Neural crest cell (in vitro differentiated cells): ENCODE data around the gene RXRG. TPM values are rescaled to one million over a fixed set of nuclear protein-coding genes. Genes with fewer than 3 reads are reported as not detected.

Experiments
- DNase-seq: peaks from one replicate; pipeline ENCODE4 v3.0.0; 2021; ENCODE audit warnings: low read depth, mixed read lengths, low spot score
- H3K27ac Mint-ChIP-seq: one replicate; pipeline ENCODE4 v1.8.0; 2021; ENCODE audit warnings: mild to moderate bottlenecking, mixed read lengths; ENCODE audit not compliant: unreplicated experiment
- H3K27me3 Mint-ChIP-seq: 2 replicates; pipeline ENCODE4 v1.8.0; 2021; ENCODE audit warnings: low read depth, mild to moderate bottlenecking, mixed read lengths
- H3K36me3 Mint-ChIP-seq: 2 replicates; pipeline ENCODE4 v1.8.0; 2021; ENCODE audit warnings: low read depth, mild to moderate bottlenecking, mixed read lengths
- H3K4me1 Mint-ChIP-seq: 2 replicates; pipeline ENCODE4 v1.8.0; 2021; ENCODE audit warnings: mixed read lengths
- H3K4me3 Mint-ChIP-seq: one replicate; pipeline ENCODE4 v1.8.0; 2021; ENCODE audit warnings: mild to moderate bottlenecking, mixed read lengths
- H3K9me3 Mint-ChIP-seq: 2 replicates; pipeline ENCODE4 v1.8.0; 2021; ENCODE audit warnings: mixed read lengths
- CTCF ChIP-seq: fragments of 200-600 bp; sonication (generic); conservative IDR thresholded peaks from 2 replicates; pipeline ENCODE4 v1.5.0; 2021; ENCODE audit warnings: antibody characterized with exemption, mild to moderate bottlenecking
- total RNA-seq: library from RNA; stranded (reverse); gene quantifications from 2 replicates; pipeline ENCODE4 v1.2.1, GENCODE V29; 2021

RXRG gene
- total RNA-seq, 1 donor from 2014 or later: 6.7 TPM

GRCh38 chr1:165456861-165457260 lies 11.9 kb upstream of the RXRG start:
- DNase-seq: no peak
- TF ChIP-seq CTCF: no peak
- no peaks in the 10 kb centered on the region for H3K9me3 Mint-ChIP-seq
- H3K27ac Mint-ChIP-seq: no peak overlapping the region
- peaks cover 2% of the 10 kb centered on the region for H3K27me3 Mint-ChIP-seq
- H3K4me1 Mint-ChIP-seq: peaks cover 7% of the 10 kb centered on the region
- H3K36me3 Mint-ChIP-seq: peaks cover 4% of the 10 kb centered on the region
- H3K4me3 Mint-ChIP-seq: no peak overlapping the region

GRCh38 chr1:165456114-165456513 lies 11.2 kb upstream of the RXRG start:
- H3K4me1 Mint-ChIP-seq: peaks cover 7% of the 10 kb centered on the region
- no peak overlapping the region for H3K4me3 Mint-ChIP-seq
- peaks cover 2% of the 10 kb centered on the region for H3K27me3 Mint-ChIP-seq
- peaks cover 4% of the 10 kb centered on the region for H3K36me3 Mint-ChIP-seq
- no peak for DNase-seq
- no peak for TF ChIP-seq CTCF
- H3K9me3 Mint-ChIP-seq: no peaks in the 10 kb centered on the region
- H3K27ac Mint-ChIP-seq: no peak overlapping the region

GRCh38 chr1:165455111-165455510 lies 10.2 kb upstream of the RXRG start:
- no peak for TF ChIP-seq CTCF
- Mint-ChIP-seq H3K9me3 (peaks cover 4% of the 10 kb centered on the region), H3K27ac (no peak overlapping the region), H3K4me3 (no peak overlapping the region), H3K27me3 (peaks cover 2% of the 10 kb centered on the region), H3K36me3 (peaks cover 3% of the 10 kb centered on the region), H3K4me1 (peaks cover 7% of the 10 kb centered on the region)
- no peak for DNase-seq

GRCh38 chr1:165454091-165454610 lies 9.2 kb upstream of the RXRG start:
- Mint-ChIP-seq H3K36me3 (no peaks in the 10 kb centered on the region), H3K27ac (no peak overlapping the region), H3K4me3 (no peak overlapping the region), H3K4me1 (peaks cover 7% of the 10 kb centered on the region), H3K27me3 (peaks cover 2% of the 10 kb centered on the region), H3K9me3 (peaks cover 4% of the 10 kb centered on the region)
- no peak for TF ChIP-seq CTCF
- DNase-seq: no peak

- peaks cover 2% of the 10 kb centered on the region for H3K27me3 Mint-ChIP-seq
- no peak overlapping the region for H3K4me3 Mint-ChIP-seq
- DNase-seq: no peak
- no peak for TF ChIP-seq CTCF
- H3K9me3 Mint-ChIP-seq: peaks cover 4% of the 10 kb centered on the region
- no peaks in the 10 kb centered on the region for H3K36me3 Mint-ChIP-seq
- peaks cover 7% of the 10 kb centered on the region for H3K4me1 Mint-ChIP-seq
- H3K27ac Mint-ChIP-seq: no peak overlapping the region
These were observed 7.6 kb upstream of the RXRG start for GRCh38 chr1:165452336-165453130.
